GM12801 (cell line): ENCODE data around the gene LLGL2.

Experiments
- CTCF ChIP-seq: IDR thresholded peaks from one replicate; pipeline ENCODE4 v1.5.1; 2011; ENCODE audit warnings: control low read depth; ENCODE audit not compliant: insufficient read length; ENCODE audit errors: extremely low read depth

The LLGL2 gene

GRCh38 chr17:75511610-75512575 is 13.6 kb upstream of the LLGL2 start:
- no peak for TF ChIP-seq CTCF

- no peak for TF ChIP-seq CTCF
These were observed 12.4 kb upstream of the LLGL2 start for GRCh38 chr17:75512926-75513640.

- TF ChIP-seq CTCF, result no peak
These were observed 11.9 kb upstream of the LLGL2 start for GRCh38 chr17:75513641-75514000.

- no peak for TF ChIP-seq CTCF
These were observed 11.1 kb upstream of the LLGL2 start for GRCh38 chr17:75514299-75514918.

GRCh38 chr17:75514919-75515495 is 10.5 kb upstream of the LLGL2 start:
- TF ChIP-seq CTCF, result no peak

GRCh38 chr17:75515496-75516254 is 9.8 kb upstream of the LLGL2 start, which contains the start of gene CASKIN2:
TSS of gene CASKIN2 (minus strand) at chr17:75515537. CDS start at chr17:75513804, 1,733 bp downstream.
- peak; percentile 12 for TF ChIP-seq CTCF
